GM23248 (cell line): ENCODE results near the gene SIX5. TPM values are rescaled to one million over a fixed set of nuclear protein-coding genes. Genes with fewer than 3 reads are reported as not detected.

Source experiments
- DNase-seq: peaks from one replicate; pipeline ENCODE4 v3.0.0-alpha.2; 2015
- H2AFZ ChIP-seq: fragments of 200-600 bp; sonication (generic); 2 replicates; pipeline ENCODE4 v1.6.1; 2016; ENCODE audit warnings: antibody characterized with exemption
- H3F3A ChIP-seq: fragments of 200-600 bp; sonication (generic); 2 replicates; pipeline ENCODE4 v1.6.1; 2016; ENCODE audit warnings: mild to moderate bottlenecking, antibody characterized with exemption, mixed run types; ENCODE audit not compliant: insufficient read depth
- H3K27ac ChIP-seq: fragments of 200-600 bp; sonication (generic); 2 replicates; pipeline ENCODE4 v1.5.1; 2016; ENCODE audit warnings: mild to moderate bottlenecking
- H3K27me3 ChIP-seq: fragments of 200-600 bp; sonication (generic); replicated peaks from 2 replicates; pipeline ENCODE4 v1.6.1; 2016; ENCODE audit warnings: mild to moderate bottlenecking; ENCODE audit not compliant: insufficient read depth
- H3K36me3 ChIP-seq: fragments of 200-600 bp; sonication (generic); 2 replicates; pipeline ENCODE4 v1.6.1; 2016; ENCODE audit warnings: low read depth, mild to moderate bottlenecking
- H3K4me1 ChIP-seq: fragments of 200-600 bp; sonication (generic); 2 replicates; pipeline ENCODE4 v1.6.1; 2016; ENCODE audit warnings: mild to moderate bottlenecking; ENCODE audit not compliant: insufficient read depth
- H3K4me2 ChIP-seq: fragments of 200-600 bp; sonication (generic); one replicate; pipeline ENCODE4 v1.6.1; 2016; ENCODE audit warnings: mild to moderate bottlenecking; ENCODE audit not compliant: unreplicated experiment
- H3K4me3 ChIP-seq: fragments of 200-600 bp; sonication (generic); 2 replicates; pipeline ENCODE4 v1.5.1; 2016; ENCODE audit warnings: mild to moderate bottlenecking
- H3K79me2 ChIP-seq: fragments of 200-600 bp; sonication (generic); 2 replicates; pipeline ENCODE4 v1.6.1; 2016; ENCODE audit warnings: mild to moderate bottlenecking; ENCODE audit not compliant: insufficient read depth
- H3K9ac ChIP-seq: fragments of 200-600 bp; sonication (generic); 2 replicates; pipeline ENCODE4 v1.6.1; 2016; ENCODE audit warnings: mild to moderate bottlenecking
- H3K9me2 ChIP-seq: fragments of 200-600 bp; sonication (generic); 2 replicates; pipeline ENCODE4 v1.6.1; 2016; ENCODE audit warnings: mixed run types, mild to moderate bottlenecking, moderate library complexity; ENCODE audit not compliant: insufficient read depth
- H3K9me3 ChIP-seq: fragments of 200-600 bp; sonication (generic); one replicate; pipeline ENCODE4 v1.6.1; 2017; ENCODE audit warnings: low read depth
- H4K20me1 ChIP-seq: fragments of 200-600 bp; sonication (generic); 2 replicates; pipeline ENCODE4 v1.6.0; 2016; ENCODE audit not compliant: insufficient read depth
- EZH2 ChIP-seq: fragments of 200-600 bp; sonication (generic); IDR thresholded peaks from 2 replicates; pipeline ENCODE4 v1.6.1; 2018; ENCODE audit warnings: antibody characterized with exemption, mild to moderate bottlenecking; ENCODE audit not compliant: insufficient read depth, poor library complexity, severe bottlenecking
- EZH2phosphoT487 ChIP-seq: fragments of 200-600 bp; sonication (generic); IDR thresholded peaks from 2 replicates; pipeline ENCODE4 v1.6.1; 2018; ENCODE audit warnings: antibody characterized with exemption, moderate library complexity, mild to moderate bottlenecking, low read depth; ENCODE audit not compliant: insufficient read depth
- WGBS, 2 experiments: methylation state at CpG; one replicate each; pipeline ENCODE4 v1.1.6; 2015 to 2017; ENCODE audit warnings: low lambda C conversion rate in 2 of 2, low coverage in 1 of 2; ENCODE audit errors: missing lambda C conversion rate in 2 of 2; 5-methylcytosine and 5-hydroxymethylcytosine counted together
- in situ Hi-C: fragments of 300-500 bp; cut with MboI; formaldehyde crosslinking; loops from 2 replicates; pipeline ENCODE4 v1.15.0; 2020
- polyA plus RNA-seq: library from polyadenylated mRNA; unstranded; fragments of >200 nt; fragmentation: Nextera tagmentation; extraction: Ambion mirVana; gene quantifications from 2 replicates; pipeline ENCODE4 v1.2.1, GENCODE V29; 2016
- total RNA-seq: library from RNA; depleted of rRNA; stranded (reverse); fragments of >200 nt; shearing (Covaris generic); gene quantifications from 2 replicates; pipeline ENCODE4 v1.2.3, GENCODE V29; 2014

SIX5 gene
- total and polyA plus RNA-seq, 2 experiments from 2014 or later = 6.1 to 16.8 TPM

DNA sequence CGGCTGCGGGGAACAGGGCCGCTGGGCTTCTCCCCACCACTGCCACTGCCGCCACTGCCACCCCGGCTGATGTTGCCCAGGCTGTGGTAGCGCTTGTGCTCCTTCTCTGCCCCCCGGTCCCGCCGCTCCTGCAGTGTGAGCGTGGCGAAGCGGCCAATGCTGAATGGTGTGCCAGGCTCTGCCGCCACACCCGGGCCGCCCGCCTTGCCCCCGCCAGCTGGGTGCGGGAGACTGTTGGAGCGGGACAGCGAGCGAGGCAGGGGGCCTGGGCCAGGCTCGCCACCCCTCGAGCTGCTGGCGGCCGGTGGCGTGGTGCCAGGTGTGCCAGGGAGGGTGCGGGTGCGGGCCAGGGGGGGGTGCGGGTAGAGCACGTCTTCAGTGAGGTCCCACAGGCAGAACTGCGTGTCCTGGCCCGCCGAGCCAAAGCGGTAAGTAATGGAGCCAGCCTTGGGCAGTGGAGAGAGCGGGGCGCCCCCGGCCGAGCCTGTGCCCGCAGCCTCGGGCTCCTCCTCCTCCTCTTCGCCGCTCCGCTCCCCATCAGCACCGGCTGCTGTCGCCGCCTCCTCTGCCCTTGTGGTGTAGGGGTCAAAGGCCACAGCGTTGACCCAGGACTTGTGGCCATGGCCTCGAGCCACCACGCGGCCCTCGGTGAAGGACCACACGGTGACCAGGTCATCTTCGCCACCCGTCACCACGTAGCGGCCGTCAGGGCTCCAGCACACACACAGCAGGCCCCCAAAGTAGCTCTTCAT, 16.9 kb upstream of the SIX5 start:
- Histone ChIP-seq H3K9me2 (no peaks in the 10 kb centered on the region), H4K20me1 (no peaks in the 10 kb centered on the region), H3K4me2 (no peak overlapping the region), H3F3A (peaks cover 11% of the 10 kb centered on the region), H3K9me3 (no peaks in the 10 kb centered on the region), H3K9ac (no peak overlapping the region), H3K27ac (no peak overlapping the region), H3K36me3 (peaks cover 12% of the 10 kb centered on the region; the same call in 1 of the 2 replicates), H3K79me2 (peaks cover 62% of the 10 kb centered on the region), H3K4me1 (peaks cover 19% of the 10 kb centered on the region), H3K27me3 (no peaks in the 10 kb centered on the region), H2AFZ (no peak overlapping the region), H3K4me3 (no peak overlapping the region)
- WGBS, 2 experiments = 82 to 87% methylated on average over 28 to 54 of the region's 57 CpGs
- in situ Hi-C loops = no loop called here
- TF ChIP-seq EZH2phosphoT487 (no peak), EZH2 (no peak)
- DNase-seq = no peak

DNA sequence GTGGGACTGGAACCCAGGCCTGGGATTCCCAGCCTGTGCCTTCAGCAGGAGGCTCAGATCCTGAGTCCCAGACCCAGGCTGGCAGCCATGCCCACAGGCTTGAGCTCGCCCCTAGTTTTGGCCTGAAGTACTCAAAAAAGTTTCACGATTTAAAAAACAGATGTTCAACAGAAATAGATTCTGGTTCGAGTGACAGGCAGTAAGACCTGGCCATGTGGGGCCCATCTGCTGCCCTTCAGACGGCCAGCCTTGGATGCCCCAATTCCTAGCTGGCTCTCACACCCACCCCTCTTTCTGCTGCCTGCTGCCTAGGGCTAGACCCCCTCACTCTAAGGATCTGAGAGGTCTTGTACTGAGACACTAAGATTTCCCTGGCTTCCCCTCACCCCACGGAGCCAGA, 16.0 kb upstream of the SIX5 start:
- no peak overlapping the region for H3K9ac ChIP-seq

DNA sequence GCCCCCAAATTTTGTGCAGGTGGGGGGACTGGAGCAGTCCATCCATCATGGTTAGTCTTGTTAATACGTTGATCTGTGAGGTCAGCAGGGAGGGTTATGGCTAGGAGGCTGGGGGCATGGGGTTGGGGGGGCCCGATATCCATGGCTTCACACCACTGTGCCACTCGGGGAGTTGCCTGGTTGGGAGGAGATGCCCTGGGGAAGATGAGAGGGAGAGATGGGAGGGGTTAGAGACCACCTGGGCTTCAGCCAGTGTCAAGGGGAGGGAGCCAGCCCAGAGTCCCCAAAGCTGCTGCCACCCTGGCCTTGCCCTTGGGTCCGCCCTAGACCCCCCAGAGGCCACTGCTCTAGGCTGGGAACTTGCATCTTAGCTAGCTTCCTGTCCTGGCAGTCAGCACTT, 15.0 kb upstream of the SIX5 start:
- H3K9ac ChIP-seq = peak overlapping the region; percentile 80
- no peak for TF ChIP-seq EZH2phosphoT487
- TF ChIP-seq EZH2 = no peak
- no peaks in the 10 kb centered on the region for H3K27me3 ChIP-seq
- in situ Hi-C loops = no loop called here
- H3K27ac ChIP-seq = peak overlapping the region; percentile 87
- peaks cover 19% of the 10 kb centered on the region for H3K4me1 ChIP-seq
- peaks cover 44% of the 10 kb centered on the region for H3K79me2 ChIP-seq
- H2AFZ ChIP-seq = no peak overlapping the region
- no peak overlapping the region for H3K4me3 ChIP-seq
- peaks cover 3% of the 10 kb centered on the region; the same call in 1 of the 2 replicates for H3K36me3 ChIP-seq
- no peaks in the 10 kb centered on the region for H3K9me2 ChIP-seq
- peak overlapping the region; percentile 71 for H3K4me2 ChIP-seq
- 42 to 100% methylated on average over 1 to 4 of the region's 4 CpGs for WGBS, 2 experiments
- no peaks in the 10 kb centered on the region for H3K9me3 ChIP-seq
- H4K20me1 ChIP-seq = no peaks in the 10 kb centered on the region
- no peak for DNase-seq
- H3F3A ChIP-seq = peaks cover 11% of the 10 kb centered on the region

More for the DNA sequence above, 16.0 kb upstream of the SIX5 start:
- Histone ChIP-seq H2AFZ (no peak overlapping the region), H3K9me3 (no peaks in the 10 kb centered on the region), H3K9me2 (no peaks in the 10 kb centered on the region), H3K4me3 (no peak overlapping the region), H3F3A (peaks cover 11% of the 10 kb centered on the region), H3K4me2 (no peak overlapping the region), H3K4me1 (peaks cover 19% of the 10 kb centered on the region), H3K27me3 (no peaks in the 10 kb centered on the region), H4K20me1 (no peaks in the 10 kb centered on the region), H3K79me2 (peaks cover 54% of the 10 kb centered on the region), H3K36me3 (peaks cover 12% of the 10 kb centered on the region; the same call in 1 of the 2 replicates), H3K27ac (no peak overlapping the region)
- DNase-seq = no peak
- WGBS, 2 experiments = 46 to 59% methylated on average over 5 of the region's 5 CpGs
- in situ Hi-C loops = no loop called here
- TF ChIP-seq EZH2phosphoT487 = no peak
- TF ChIP-seq EZH2 = no peak

DNA sequence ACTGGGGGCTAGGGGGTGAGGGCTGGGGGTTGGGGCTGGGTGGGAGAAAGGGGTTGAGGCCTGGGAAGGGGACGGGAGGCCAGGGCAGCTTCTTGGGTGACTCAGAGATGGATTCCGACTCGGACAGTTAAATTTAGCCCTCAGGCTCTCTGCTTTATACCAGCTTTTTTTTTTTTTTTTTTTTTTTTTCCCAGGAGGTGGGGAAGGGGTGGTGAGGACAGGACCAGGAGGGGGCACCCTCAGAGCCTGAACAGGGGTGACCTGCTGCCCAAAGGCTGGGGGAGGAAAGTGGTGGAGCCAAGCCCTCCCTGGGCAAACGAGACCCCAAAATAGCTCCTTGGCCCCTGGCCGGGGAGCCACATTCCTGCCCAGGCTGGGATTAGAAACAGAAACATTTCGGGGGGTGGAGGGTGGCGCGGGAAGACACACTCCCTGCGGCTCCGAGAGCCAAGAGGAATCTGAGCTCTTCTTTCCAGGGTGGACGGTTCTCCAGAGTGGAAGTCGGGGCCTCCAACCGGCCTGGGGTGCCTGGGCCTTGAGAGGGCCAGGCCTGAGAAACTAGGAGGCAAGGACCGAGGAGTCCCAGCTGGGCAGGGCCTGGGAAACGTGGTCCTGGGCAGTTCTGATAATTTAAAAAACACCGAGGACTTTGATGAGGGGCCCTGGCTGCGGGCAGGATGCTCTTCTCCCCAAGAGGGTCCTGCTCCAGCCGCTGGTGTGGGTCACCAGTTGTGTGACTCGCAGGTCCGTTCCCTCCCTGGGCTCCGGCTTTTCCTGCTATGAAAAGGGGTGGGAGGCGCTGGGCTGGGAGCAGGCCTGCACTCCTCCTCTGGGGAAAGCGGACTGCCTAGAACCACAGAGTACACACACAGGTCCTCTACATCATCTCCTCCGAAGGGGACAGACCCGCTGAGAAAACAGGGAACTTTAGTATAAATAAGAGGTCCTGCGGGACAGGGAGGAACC, 14.1 kb upstream of the SIX5 start:
- Histone ChIP-seq H3K4me1 (peaks cover 19% of the 10 kb centered on the region), H3K9ac (peak overlapping the region; percentile 80), H4K20me1 (no peaks in the 10 kb centered on the region), H3K9me3 (no peaks in the 10 kb centered on the region), H3K79me2 (peaks cover 34% of the 10 kb centered on the region), H3K4me2 (peak overlapping the region; percentile 71), H3K36me3 (peaks cover 3% of the 10 kb centered on the region; the same call in 1 of the 2 replicates), H3K4me3 (peak overlapping the region; percentile 64), H3K9me2 (no peaks in the 10 kb centered on the region), H3K27ac (peak overlapping the region; percentile 87), H2AFZ (no peak overlapping the region), H3F3A (peaks cover 11% of the 10 kb centered on the region), H3K27me3 (no peaks in the 10 kb centered on the region)
- TF ChIP-seq EZH2 (no peak), EZH2phosphoT487 (no peak)
- 8 to 13% methylated on average over 23 to 26 of the region's 26 CpGs for WGBS, 2 experiments
- DNase-seq = peak; percentile 92
- in situ Hi-C loops = no loop called here
